ENCODE results near the gene CD9. TPM values are rescaled to one million over a fixed set of nuclear protein-coding genes. Genes with fewer than 3 reads are reported as not detected.

CD9 gene
- polyA plus RNA-seq, 1 donor (not counting 4 experiments of a cell fraction or from before 2014, with no cell fraction given) = 1,084 TPM

DNA sequence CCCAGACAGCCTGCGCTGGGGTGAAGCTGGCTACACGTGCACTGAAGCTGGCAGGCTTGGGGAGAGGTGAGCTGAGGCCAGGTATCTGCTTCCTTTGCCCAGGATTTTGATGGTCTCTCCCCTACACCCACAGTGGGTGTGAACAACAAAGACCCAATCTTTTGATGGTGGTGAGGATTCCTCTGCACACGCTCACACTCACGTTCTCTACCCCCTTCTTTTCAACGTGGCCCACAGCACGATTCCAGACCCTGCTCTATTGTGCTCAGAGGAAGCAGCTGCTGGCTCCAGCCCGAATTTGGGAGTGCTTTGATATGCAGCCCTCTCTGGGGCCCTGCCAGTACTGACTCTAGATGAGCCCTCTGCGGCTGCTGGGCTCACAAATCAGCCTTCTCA, 4.9 kb downstream of the CD9 start:
- H3K27ac ChIP-seq (ENCODE audit: control insufficient read depth, insufficient read depth, low read length) = peak overlapping the region; percentile 87
- no peaks in the 10 kb centered on the region for H3K9me3 ChIP-seq (ENCODE audit: control insufficient read depth, low read depth, low read length)
- TF ChIP-seq, protein P1, sequence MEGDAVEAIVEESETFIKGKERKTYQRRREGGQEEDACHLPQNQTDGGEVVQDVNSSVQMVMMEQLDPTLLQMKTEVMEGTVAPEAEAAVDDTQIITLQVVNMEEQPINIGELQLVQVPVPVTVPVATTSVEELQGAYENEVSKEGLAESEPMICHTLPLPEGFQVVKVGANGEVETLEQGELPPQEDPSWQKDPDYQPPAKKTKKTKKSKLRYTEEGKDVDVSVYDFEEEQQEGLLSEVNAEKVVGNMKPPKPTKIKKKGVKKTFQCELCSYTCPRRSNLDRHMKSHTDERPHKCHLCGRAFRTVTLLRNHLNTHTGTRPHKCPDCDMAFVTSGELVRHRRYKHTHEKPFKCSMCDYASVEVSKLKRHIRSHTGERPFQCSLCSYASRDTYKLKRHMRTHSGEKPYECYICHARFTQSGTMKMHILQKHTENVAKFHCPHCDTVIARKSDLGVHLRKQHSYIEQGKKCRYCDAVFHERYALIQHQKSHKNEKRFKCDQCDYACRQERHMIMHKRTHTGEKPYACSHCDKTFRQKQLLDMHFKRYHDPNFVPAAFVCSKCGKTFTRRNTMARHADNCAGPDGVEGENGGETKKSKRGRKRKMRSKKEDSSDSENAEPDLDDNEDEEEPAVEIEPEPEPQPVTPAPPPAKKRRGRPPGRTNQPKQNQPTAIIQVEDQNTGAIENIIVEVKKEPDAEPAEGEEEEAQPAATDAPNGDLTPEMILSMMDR (optimal IDR thresholded peaks at IDR 0.05 in 1 of 3, IDR thresholded peaks at IDR 0.05 in 1 of 3, conservative IDR thresholded peaks at IDR 0.05 in 1 of 3; ENCODE audit: extremely low read depth in 1 of 3, insufficient read depth in 2 of 3, low read length in 3 of 3) = no peak
- no peak for TF ChIP-seq EZH2 (IDR thresholded peaks at IDR 0.05; ENCODE audit: low read length)
- FAIRE-seq = no peak
- no peak overlapping the region for H2AFZ ChIP-seq (ENCODE audit: control insufficient read depth, low read length)
- peak overlapping the region; percentile 92 for H3K4me2 ChIP-seq (ENCODE audit: control insufficient read depth, extremely low read depth, insufficient read depth, low read depth, low read length)
- H3K4me3 ChIP-seq (ENCODE audit: control insufficient read depth in 2 of 3, extremely low read depth in 1 of 3, insufficient read depth in 2 of 3, low read depth in 1 of 3, low read length in 3 of 3) = peak overlapping the region in 2 of 3 experiments; percentile 42 to 96
- peaks cover 96% of the 10 kb centered on the region for H3K79me2 ChIP-seq (ENCODE audit: control insufficient read depth, insufficient read depth, low read length)
- H3K4me1 ChIP-seq (ENCODE audit: control insufficient read depth, extremely low read depth, insufficient read depth, low read length) = peaks cover 77% of the 10 kb centered on the region
- no peak for DNase-seq (ENCODE audit: low read depth, low spot score)
- no peaks in the 10 kb centered on the region for H3K27me3 ChIP-seq (ENCODE audit: control insufficient read depth, extremely low read depth, insufficient read depth, low read length)
- dilution Hi-C loops (cut with MboI; ENCODE audit: extremely low pct_ligation_motif_present, low sequenced_read_pairs) = no loop called here
- peaks cover 19% of the 10 kb centered on the region for H4K20me1 ChIP-seq (ENCODE audit: control insufficient read depth, extremely low read depth, insufficient read depth, low read length)
- peak overlapping the region; percentile 64 for H3K9ac ChIP-seq (ENCODE audit: control insufficient read depth, extremely low read depth, insufficient read depth, low read length)
- H3K9me1 ChIP-seq (ENCODE audit: control insufficient read depth, extremely low read depth, insufficient read depth, low read length) = peaks cover 9% of the 10 kb centered on the region
- peaks cover 9 to 51% of the 10 kb centered on the region in 2 experiments for H3K36me3 ChIP-seq (ENCODE audit: control insufficient read depth in 2 of 2, extremely low read depth in 1 of 2, insufficient read depth in 2 of 2, low read length in 2 of 2)

DNA sequence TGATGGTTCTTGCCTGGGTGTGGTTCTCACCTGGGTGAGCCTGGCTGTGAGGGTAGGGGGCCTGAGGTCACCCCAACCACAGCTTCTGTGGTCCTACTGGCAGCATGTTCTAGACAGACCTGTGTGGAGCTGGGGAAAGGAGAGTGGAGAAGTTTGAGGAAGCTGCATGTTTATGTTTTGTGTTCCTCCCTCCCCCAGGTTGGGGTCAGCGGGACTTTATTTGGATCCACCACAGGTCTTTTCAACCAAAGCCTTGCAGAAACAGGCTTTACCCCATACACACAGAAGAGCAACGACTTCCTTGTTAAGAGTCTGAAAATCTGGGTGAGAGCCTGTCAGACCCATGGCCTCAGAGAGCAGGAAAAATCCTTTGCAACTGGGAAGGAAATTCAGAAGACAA, 5.6 kb downstream of the CD9 start:
- peaks cover 9 to 53% of the 10 kb centered on the region in 2 experiments for H3K36me3 ChIP-seq (ENCODE audit: control insufficient read depth in 2 of 2, extremely low read depth in 1 of 2, insufficient read depth in 2 of 2, low read length in 2 of 2)
- peaks cover 9% of the 10 kb centered on the region for H3K9me1 ChIP-seq (ENCODE audit: control insufficient read depth, extremely low read depth, insufficient read depth, low read length)
- peaks cover 19% of the 10 kb centered on the region for H4K20me1 ChIP-seq (ENCODE audit: control insufficient read depth, extremely low read depth, insufficient read depth, low read length)
- H3K4me2 ChIP-seq (ENCODE audit: control insufficient read depth, extremely low read depth, insufficient read depth, low read depth, low read length) = no peak overlapping the region
- H3K79me2 ChIP-seq (ENCODE audit: control insufficient read depth, insufficient read depth, low read length) = peaks cover 96% of the 10 kb centered on the region
- H3K9me3 ChIP-seq (ENCODE audit: control insufficient read depth, low read depth, low read length) = no peaks in the 10 kb centered on the region
- H3K4me3 ChIP-seq (ENCODE audit: control insufficient read depth in 2 of 3, extremely low read depth in 1 of 3, insufficient read depth in 2 of 3, low read depth in 1 of 3, low read length in 3 of 3) = no peak overlapping the region
- FAIRE-seq = no peak
- dilution Hi-C loops (cut with MboI; ENCODE audit: extremely low pct_ligation_motif_present, low sequenced_read_pairs) = no loop called here
- H3K27ac ChIP-seq (ENCODE audit: control insufficient read depth, insufficient read depth, low read length) = peak overlapping the region; percentile 87
- H3K27me3 ChIP-seq (ENCODE audit: control insufficient read depth, extremely low read depth, insufficient read depth, low read length) = no peaks in the 10 kb centered on the region
- TF ChIP-seq, protein P1 (optimal IDR thresholded peaks at IDR 0.05 in 1 of 3, IDR thresholded peaks at IDR 0.05 in 1 of 3, conservative IDR thresholded peaks at IDR 0.05 in 1 of 3; ENCODE audit: extremely low read depth in 1 of 3, insufficient read depth in 2 of 3, low read length in 3 of 3) = no peak
- TF ChIP-seq EZH2 (IDR thresholded peaks at IDR 0.05; ENCODE audit: low read length) = no peak
- H2AFZ ChIP-seq (ENCODE audit: control insufficient read depth, low read length) = no peak overlapping the region
- peak overlapping the region; percentile 64 for H3K9ac ChIP-seq (ENCODE audit: control insufficient read depth, extremely low read depth, insufficient read depth, low read length)
- DNase-seq (ENCODE audit: low read depth, low spot score) = no peak
- peaks cover 79% of the 10 kb centered on the region for H3K4me1 ChIP-seq (ENCODE audit: control insufficient read depth, extremely low read depth, insufficient read depth, low read length)
